Activated CD4-positive, alpha-beta memory T cell treated with anti-CD3 and anti-CD28 coated beads, Interleukin-2, amount 10 ng/mL, durations not matched to agents 7 days and 5 days (primary cell): Measurements from ENCODE around the gene RHOBTB3. TPM values are rescaled to one million over a fixed set of nuclear protein-coding genes. Genes with fewer than 3 reads are reported as not detected.
"Not testable (repeated sequence)": the region's sequence is repeated elsewhere in the genome, so short reads cannot be mapped to it uniquely, and the experiment has no call there.

Experiments used
- CTCF ChIA-PET: fragments of 350-600 bp; sonication (Branson Sonifier 250); formaldehyde crosslinking; loops from one replicate; lab custom pipeline; 2021; ENCODE audit warnings: antibody characterized with exemption, inconsistent platforms; lab: Charles Lee
- POLR2A ChIA-PET: fragments of 350-600 bp; sonication (Branson Sonifier 250); formaldehyde crosslinking; loops from one replicate; lab custom pipeline; 2021; ENCODE audit warnings: antibody characterized with exemption; lab: Charles Lee
- DNase-seq: peaks from one replicate; pipeline ENCODE4 v3.0.0-alpha.2; 2020
- H3K27ac Mint-ChIP-seq: one replicate; pipeline ENCODE4 v1.8.0; 2021; ENCODE audit warnings: mild to moderate bottlenecking, mixed read lengths
- H3K27me3 Mint-ChIP-seq: one replicate; pipeline ENCODE4 v1.8.0; 2021; ENCODE audit warnings: mixed read lengths
- H3K36me3 Mint-ChIP-seq: one replicate; pipeline ENCODE4 v1.8.0; 2021; ENCODE audit warnings: low read depth, mixed read lengths
- H3K4me1 Mint-ChIP-seq: one replicate; pipeline ENCODE4 v1.8.0; 2021; ENCODE audit warnings: mixed read lengths
- H3K4me3 Mint-ChIP-seq: one replicate; pipeline ENCODE4 v1.8.0; 2021; ENCODE audit warnings: mild to moderate bottlenecking, mixed read lengths
- H3K9me3 Mint-ChIP-seq: one replicate; pipeline ENCODE4 v1.8.0; 2021; ENCODE audit warnings: mixed read lengths
- total RNA-seq, 2 experiments: library from RNA; stranded (reverse); gene quantifications; one replicate each; pipeline ENCODE4 v1.2.3, GENCODE V29; 2021

The RHOBTB3 gene, protein sequence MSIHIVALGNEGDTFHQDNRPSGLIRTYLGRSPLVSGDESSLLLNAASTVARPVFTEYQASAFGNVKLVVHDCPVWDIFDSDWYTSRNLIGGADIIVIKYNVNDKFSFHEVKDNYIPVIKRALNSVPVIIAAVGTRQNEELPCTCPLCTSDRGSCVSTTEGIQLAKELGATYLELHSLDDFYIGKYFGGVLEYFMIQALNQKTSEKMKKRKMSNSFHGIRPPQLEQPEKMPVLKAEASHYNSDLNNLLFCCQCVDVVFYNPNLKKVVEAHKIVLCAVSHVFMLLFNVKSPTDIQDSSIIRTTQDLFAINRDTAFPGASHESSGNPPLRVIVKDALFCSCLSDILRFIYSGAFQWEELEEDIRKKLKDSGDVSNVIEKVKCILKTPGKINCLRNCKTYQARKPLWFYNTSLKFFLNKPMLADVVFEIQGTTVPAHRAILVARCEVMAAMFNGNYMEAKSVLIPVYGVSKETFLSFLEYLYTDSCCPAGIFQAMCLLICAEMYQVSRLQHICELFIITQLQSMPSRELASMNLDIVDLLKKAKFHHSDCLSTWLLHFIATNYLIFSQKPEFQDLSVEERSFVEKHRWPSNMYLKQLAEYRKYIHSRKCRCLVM
- total RNA-seq: under 1 TPM in 1 of 2 experiments, not detected in 1; 0.15 TPM

DNA sequence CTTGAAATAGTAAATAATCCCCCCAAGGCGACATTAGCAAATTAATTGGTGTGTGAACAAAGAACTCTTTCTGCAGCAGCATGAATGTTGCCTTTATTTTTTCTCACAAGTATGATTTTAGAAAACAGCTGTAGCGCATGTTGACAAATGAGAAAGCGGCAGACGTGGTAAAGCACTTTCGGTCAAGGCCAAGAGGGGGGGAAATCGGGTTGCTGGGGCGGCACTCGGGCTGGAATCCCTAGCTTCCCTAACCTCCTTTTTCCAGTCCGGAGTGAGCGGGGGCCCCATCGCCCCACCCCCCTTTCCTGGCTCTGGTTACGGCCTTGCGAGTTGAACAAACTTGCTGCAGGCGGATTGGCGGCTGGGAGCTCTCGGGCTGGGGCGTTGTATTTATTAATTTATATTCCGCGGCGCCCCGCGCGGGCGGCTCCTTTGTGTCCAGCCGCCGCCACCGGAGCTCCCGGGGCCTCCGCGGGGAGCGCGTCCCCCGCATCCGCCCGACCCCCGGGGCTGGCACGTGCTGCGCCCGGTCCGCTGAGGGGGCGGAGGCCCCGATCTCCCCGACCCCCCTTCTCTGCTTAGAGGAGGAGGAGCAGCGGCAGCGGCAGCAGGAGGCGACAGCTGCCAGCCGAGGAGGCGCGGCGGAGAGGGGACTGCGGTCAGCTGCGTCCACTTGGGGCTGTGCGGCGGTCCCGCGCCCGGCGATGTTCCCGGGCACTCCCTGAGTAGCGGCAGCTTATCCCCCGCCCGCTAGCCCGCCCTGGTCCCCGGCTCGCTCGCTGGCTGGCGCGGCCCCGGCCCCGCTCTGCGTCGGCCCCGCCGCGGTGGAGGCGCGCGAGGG, at the start of gene RHOBTB3:
Gene RHOBTB3, plus strand, starts transcription at position 607 of the 841 bp plus-strand sequence. CDS start 347 bp downstream, outside the sequence.
- ChIA-PET CTCF (interaction anchor here (0.8 to 1.8 kb wide), 5 partner anchors 13 to 84 kb away, joined by 3 to 6 read pairs (median 3); partner anchors contain the start of gene RFESD), POLR2A (interaction anchor here (0.9 to 1.4 kb wide), 2 partner anchors 27 to 84 kb away, joined by 3 to 5 read pairs; no protein-coding TSS in a partner anchor)
- H3K4me1 Mint-ChIP-seq: peaks cover 23% of the 10 kb centered on the region
- H3K27me3 Mint-ChIP-seq: peaks cover 73% of the 10 kb centered on the region
- peak within 1 kb of the TSS; percentile 61 for H3K4me3 Mint-ChIP-seq
- no peaks in the 10 kb centered on the region for H3K9me3 Mint-ChIP-seq
- DNase-seq: no peak
- H3K36me3 Mint-ChIP-seq: peaks cover 4% of the 10 kb centered on the region
- no peak within 1 kb of the TSS for H3K27ac Mint-ChIP-seq

DNA sequence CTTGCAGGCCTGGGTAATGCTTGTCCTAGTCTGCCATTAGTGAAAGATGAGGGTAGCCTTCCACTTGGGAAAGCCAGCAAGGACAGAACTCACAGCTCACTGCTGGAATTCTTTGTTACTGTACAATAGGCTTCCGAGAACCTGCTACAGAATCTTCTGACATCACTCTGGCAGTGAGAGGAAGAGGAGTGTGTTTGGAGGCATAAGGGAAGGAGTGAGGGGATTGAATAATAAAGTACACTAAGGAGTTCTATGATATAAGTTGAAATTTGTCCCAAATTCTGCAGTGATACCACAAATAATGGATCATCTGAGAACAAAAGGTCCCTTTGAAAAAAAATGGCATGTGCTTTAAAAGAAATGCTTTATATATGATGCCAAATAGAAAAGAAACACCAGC, 48.2 kb upstream of the RHOBTB3 start, which contains the start of gene SPATA9:
Gene SPATA9, minus strand, starts transcription at position 101 of the 400 bp plus-strand sequence. CDS start 137 bp downstream, outside the sequence.
- DNase-seq: no peak
- no peak within 1 kb of the TSS for H3K4me3 Mint-ChIP-seq
- no peaks in the 10 kb centered on the region for H3K36me3 Mint-ChIP-seq
- H3K27ac Mint-ChIP-seq: no peak within 1 kb of the TSS
- peaks cover 29% of the 10 kb centered on the region for H3K27me3 Mint-ChIP-seq
- ChIA-PET POLR2A (no interaction called here), CTCF (no interaction called here)
- no peaks in the 10 kb centered on the region for H3K4me1 Mint-ChIP-seq
- no peaks in the 10 kb centered on the region for H3K9me3 Mint-ChIP-seq

DNA sequence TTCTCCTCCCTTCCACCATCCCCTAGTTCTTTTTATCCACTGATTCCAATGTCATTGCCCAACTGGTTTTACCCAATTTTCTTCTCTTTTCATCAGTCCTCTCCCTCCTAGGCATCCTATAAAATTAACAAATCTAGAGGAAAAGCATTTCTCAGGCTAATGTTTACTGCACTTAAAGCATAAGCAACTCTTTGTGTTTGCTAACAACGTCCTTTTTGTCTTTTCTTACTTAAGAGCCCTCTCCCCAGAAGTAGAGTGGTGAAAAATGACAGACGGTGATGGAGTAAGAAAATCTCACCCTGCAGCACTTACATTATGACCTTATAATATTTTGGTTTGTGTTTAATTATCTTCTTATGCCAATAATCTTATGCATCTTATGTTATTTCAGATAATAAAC, 46.8 kb upstream of the RHOBTB3 start:
- no peaks in the 10 kb centered on the region for H3K4me1 Mint-ChIP-seq
- no peak overlapping the region for H3K4me3 Mint-ChIP-seq
- POLR2A ChIA-PET: no interaction called here
- H3K27me3 Mint-ChIP-seq: peaks cover 35% of the 10 kb centered on the region
- no peak overlapping the region for H3K27ac Mint-ChIP-seq
- no peaks in the 10 kb centered on the region for H3K36me3 Mint-ChIP-seq
- no peaks in the 10 kb centered on the region for H3K9me3 Mint-ChIP-seq
- no peak for DNase-seq
- CTCF ChIA-PET: no interaction called here

DNA sequence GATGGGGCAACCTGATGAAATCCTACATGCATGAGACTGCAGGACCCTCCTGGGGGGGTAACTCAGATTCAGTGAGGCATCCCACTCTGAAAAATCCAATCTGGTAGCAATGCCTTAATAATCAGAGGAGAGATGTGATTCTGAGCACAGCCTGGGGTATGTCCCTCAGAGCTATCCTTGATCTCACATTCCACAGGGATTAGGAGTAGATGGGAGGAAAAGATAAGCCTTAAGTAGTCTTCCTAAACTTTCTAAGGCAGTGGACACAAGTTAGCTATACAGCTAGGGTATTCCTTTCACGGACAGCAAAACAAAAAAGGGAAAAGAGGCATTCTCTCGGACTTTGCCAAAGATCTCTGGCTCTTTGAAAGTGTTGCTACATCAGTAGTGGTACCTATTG, 44.5 kb upstream of the RHOBTB3 start:
- H3K4me1 Mint-ChIP-seq: no peaks in the 10 kb centered on the region
- ChIA-PET POLR2A (no interaction called here), CTCF (no interaction called here)
- H3K9me3 Mint-ChIP-seq: no peaks in the 10 kb centered on the region
- DNase-seq: no peak
- H3K4me3 Mint-ChIP-seq: no peak overlapping the region
- H3K27me3 Mint-ChIP-seq: peaks cover 30% of the 10 kb centered on the region
- no peaks in the 10 kb centered on the region for H3K36me3 Mint-ChIP-seq
- no peak overlapping the region for H3K27ac Mint-ChIP-seq

DNA sequence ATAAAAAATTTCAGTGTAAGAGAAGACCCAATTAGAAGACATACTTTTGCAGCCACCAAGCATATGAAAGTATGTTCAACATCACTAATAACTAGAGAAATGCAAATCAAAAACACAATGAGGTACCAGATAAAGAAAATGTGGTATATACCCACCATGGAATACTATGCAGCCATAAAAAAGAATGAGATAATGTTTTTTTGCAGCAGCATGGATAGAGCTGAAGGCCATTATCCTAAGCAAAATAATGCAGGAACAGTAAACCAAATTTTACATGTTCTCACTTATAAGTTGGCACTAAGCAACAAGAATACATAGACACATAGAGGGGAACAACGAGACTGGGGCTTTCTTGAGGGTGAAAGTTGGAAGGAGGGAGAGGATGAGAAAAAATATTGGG, 41.5 kb upstream of the RHOBTB3 start:
- H3K36me3 Mint-ChIP-seq: no peaks in the 10 kb centered on the region
- CTCF ChIA-PET: no interaction called here
- no peak overlapping the region for H3K4me3 Mint-ChIP-seq

DNA sequence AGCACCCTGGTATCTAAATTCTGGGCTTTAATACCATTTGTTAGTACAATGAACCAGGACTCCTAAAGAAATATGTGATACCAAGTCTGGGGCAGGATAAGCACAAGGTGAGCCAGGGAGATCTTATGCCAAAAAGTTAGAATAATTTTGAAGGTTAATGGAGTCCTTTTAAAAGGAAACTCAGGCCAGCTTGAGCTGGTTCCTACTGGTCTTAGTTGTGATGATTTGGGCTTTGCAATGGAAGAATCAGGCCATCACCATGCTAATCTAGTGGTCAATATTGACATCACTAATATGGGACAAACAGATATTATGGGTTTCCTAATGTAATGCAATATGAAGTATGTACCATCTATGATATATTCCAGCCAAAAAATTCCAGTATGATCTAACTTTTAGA, 40.8 kb upstream of the RHOBTB3 start:
- no peaks in the 10 kb centered on the region for H3K4me1 Mint-ChIP-seq
- DNase-seq: no peak
- peaks cover 34% of the 10 kb centered on the region for H3K27me3 Mint-ChIP-seq
- H3K27ac Mint-ChIP-seq: no peak overlapping the region
- no peaks in the 10 kb centered on the region for H3K9me3 Mint-ChIP-seq
- ChIA-PET CTCF (no interaction called here), POLR2A (no interaction called here)
- H3K4me3 Mint-ChIP-seq: no peak overlapping the region
- H3K36me3 Mint-ChIP-seq: no peaks in the 10 kb centered on the region

More for the DNA sequence above, 41.5 kb upstream of the RHOBTB3 start:
- DNase-seq: no peak
- no peaks in the 10 kb centered on the region for H3K9me3 Mint-ChIP-seq
- POLR2A ChIA-PET: no interaction called here
- H3K27ac Mint-ChIP-seq: no peak overlapping the region
- peaks cover 36% of the 10 kb centered on the region for H3K27me3 Mint-ChIP-seq
- H3K4me1 Mint-ChIP-seq: no peaks in the 10 kb centered on the region

DNA sequence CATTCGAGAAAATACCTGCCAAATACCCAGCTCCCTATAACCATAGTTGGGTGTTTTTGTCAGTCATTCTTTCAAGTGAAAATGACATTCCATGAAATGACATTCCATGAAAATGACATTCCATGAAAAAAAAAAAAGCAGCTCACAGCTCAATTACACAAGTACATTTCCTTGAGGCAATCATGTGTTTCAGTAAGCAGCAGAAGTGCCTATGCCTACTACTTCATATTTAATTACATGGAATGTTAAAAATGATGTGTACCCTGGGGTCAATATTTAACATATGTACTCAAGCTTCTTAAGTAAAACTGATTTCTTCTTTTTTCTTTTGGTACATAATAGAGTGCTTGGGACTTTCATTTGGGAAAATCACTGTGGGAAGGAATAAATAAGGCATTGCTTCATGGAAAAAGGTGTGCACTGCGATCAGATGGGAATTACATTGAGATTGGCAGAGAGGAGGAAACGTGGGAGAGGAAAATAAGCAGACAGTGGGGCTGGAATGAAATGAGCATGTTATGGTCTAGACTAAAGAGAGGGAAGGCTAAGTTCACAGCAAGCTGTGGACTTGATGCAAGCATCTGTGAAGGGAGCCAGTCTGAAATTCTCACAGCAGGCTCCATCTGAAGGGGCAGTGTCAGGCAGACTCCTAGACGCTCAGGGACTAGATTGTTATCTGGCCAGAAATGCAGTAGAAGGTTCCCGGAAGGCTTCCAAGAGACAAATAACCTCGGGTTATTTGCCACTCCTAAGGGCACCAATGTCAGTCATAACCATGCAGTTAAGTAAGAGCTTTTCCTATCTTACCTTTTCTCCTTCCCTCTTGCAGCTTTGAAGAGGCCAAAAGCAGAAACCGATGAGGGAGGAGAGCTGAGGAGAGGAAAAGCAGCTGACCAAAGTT, 33.1 kb upstream of the RHOBTB3 start:
- H3K4me3 Mint-ChIP-seq: no peak overlapping the region
- POLR2A ChIA-PET: interaction anchor here (0.6 kb wide), 1 partner anchor 150 kb away, joined by 3 read pairs; no protein-coding TSS in a partner anchor

DNA sequence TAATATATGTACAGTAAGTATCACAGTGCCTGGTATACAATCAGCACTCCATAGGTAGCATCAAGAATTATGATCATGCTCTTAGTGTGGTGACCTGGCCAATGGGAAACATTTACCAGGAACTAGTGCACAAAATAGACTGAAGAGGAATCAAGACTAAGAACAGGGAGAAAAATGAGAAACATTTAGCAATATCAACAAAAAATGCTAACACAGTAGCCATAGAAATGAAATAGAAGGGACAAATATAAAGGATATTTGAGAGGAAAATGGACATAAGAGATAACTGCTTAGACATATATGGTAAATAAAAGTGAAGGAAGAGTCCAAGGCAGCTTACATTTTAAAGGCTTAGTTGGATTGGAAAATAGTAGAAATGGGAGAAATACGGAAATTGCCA, 31.8 kb upstream of the RHOBTB3 start:
- POLR2A ChIA-PET: no interaction called here
- CTCF ChIA-PET: no interaction called here
- H3K27me3 Mint-ChIP-seq: peaks cover 38% of the 10 kb centered on the region
- H3K4me3 Mint-ChIP-seq: no peak overlapping the region
- H3K36me3 Mint-ChIP-seq: no peaks in the 10 kb centered on the region
- DNase-seq: no peak
- no peaks in the 10 kb centered on the region for H3K9me3 Mint-ChIP-seq
- H3K27ac Mint-ChIP-seq: no peak overlapping the region
- no peaks in the 10 kb centered on the region for H3K4me1 Mint-ChIP-seq

More for the DNA sequence above, 33.1 kb upstream of the RHOBTB3 start:
- Mint-ChIP-seq H3K4me1 (no peaks in the 10 kb centered on the region), H3K36me3 (no peaks in the 10 kb centered on the region), H3K27me3 (peaks cover 41% of the 10 kb centered on the region), H3K9me3 (no peaks in the 10 kb centered on the region), H3K27ac (no peak overlapping the region)
- CTCF ChIA-PET: interaction anchor here (1.3 kb wide), 1 partner anchor 34 kb away, joined by 4 read pairs; no protein-coding TSS in a partner anchor
- no peak for DNase-seq

DNA sequence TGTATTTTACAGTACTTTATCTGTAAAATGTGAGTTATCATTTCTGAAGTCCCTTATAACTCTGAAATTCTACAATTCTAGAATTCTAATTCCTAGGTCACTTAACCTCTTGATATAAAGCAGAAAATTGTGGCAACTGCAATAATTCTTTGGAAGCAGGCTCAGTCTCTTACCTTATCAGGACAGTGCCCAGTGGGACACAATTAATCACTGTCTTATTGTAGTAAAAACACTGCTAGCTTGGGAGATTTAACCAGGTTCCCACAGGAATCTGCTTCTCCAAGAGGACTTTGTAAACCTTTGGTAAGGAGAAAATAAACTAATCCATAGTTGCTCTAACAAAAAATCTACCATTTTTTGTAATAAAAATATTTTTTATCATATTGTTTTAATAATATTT, 30.1 kb upstream of the RHOBTB3 start:
- ChIA-PET CTCF (no interaction called here), POLR2A (no interaction called here)
- peaks cover 31% of the 10 kb centered on the region for H3K27me3 Mint-ChIP-seq
- H3K9me3 Mint-ChIP-seq: no peaks in the 10 kb centered on the region
- no peak for DNase-seq
- no peak overlapping the region for H3K4me3 Mint-ChIP-seq
- H3K36me3 Mint-ChIP-seq: no peaks in the 10 kb centered on the region
- no peaks in the 10 kb centered on the region for H3K4me1 Mint-ChIP-seq
- H3K27ac Mint-ChIP-seq: no peak overlapping the region

DNA sequence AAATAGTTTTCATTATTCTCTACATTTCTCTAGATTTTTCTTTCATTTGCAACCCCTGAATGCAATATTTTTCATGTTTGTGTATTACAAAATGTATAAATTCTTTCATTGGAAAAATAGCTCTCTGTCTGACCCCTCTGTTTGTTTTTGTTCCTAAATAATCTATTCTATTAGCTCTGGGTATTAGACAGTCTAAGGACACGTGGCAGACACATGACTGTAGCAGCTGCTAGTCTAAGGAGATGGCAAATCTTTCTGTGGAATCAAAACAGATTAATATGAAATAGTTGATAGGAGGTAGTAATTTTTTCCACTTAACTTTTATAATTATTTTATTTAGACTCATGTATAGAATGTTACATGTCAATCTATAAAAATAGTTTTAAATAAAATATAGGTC, 27.0 kb upstream of the RHOBTB3 start:
- peaks cover 21% of the 10 kb centered on the region for H3K27me3 Mint-ChIP-seq
- ChIA-PET CTCF (interaction anchor here (1.5 kb wide), 1 partner anchor 77 kb away, joined by 3 read pairs; no protein-coding TSS in a partner anchor), POLR2A (no interaction called here)
- H3K27ac Mint-ChIP-seq: no peak overlapping the region
- no peaks in the 10 kb centered on the region for H3K9me3 Mint-ChIP-seq
- no peaks in the 10 kb centered on the region for H3K36me3 Mint-ChIP-seq
- no peak for DNase-seq
- no peak overlapping the region for H3K4me3 Mint-ChIP-seq
- no peaks in the 10 kb centered on the region for H3K4me1 Mint-ChIP-seq

DNA sequence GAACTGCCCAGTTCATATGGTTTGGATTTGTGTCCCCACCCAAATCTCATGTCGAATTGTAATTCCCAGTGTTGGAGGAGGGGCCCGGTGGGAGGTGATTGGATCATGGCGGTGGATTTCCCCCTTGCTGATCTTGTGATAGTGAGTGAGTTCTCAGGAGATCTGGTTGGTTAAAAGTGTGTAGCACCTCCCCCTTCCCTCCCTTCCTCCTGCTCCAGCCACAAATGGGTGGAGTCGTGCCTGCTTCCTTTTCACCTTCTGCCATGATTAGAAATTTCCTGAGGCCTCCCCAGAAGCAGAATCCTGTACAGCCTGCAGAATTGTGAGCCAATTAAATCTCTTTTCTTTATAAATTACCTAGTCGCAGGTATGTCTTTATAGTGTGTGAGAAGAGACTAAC, 24.9 kb upstream of the RHOBTB3 start:
- H3K4me3 Mint-ChIP-seq, H3K9me3 Mint-ChIP-seq, H3K27ac Mint-ChIP-seq, DNase-seq, CTCF ChIA-PET, H3K36me3 Mint-ChIP-seq, H3K4me1 Mint-ChIP-seq: not testable (repeated sequence)
- peaks cover 18% of the 10 kb centered on the region for H3K27me3 Mint-ChIP-seq
- POLR2A ChIA-PET: interaction anchor here (0.6 kb wide), 1 partner anchor 298 kb away, joined by 3 read pairs; no protein-coding TSS in a partner anchor

DNA sequence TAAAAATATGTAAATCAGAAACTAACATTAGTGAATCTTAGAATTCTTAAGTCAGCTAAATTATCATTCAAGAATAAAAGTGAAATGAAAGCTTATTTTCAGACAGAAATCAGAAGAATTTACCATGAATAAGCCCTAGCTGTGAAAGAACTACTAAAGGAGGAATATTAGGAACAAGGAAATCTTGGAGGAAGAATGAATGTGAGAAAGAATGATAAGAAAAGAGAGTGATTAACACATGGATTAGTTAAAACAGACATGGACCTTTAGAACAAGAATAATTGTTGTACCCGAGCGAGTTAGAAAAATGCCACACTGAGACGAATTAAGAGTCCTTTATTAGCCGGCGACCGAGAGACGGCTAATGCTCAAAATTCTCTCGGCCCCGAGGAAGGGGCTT, 24.1 kb upstream of the RHOBTB3 start:
- ChIA-PET POLR2A (no interaction called here), CTCF (no interaction called here)
- H3K9me3 Mint-ChIP-seq: no peaks in the 10 kb centered on the region
- no peaks in the 10 kb centered on the region for H3K4me1 Mint-ChIP-seq
- peaks cover 16% of the 10 kb centered on the region for H3K27me3 Mint-ChIP-seq
- H3K27ac Mint-ChIP-seq: no peak overlapping the region
- no peak overlapping the region for H3K4me3 Mint-ChIP-seq
- no peak for DNase-seq
- H3K36me3 Mint-ChIP-seq: no peaks in the 10 kb centered on the region
